Esophagus muscularis mucosa (tissue), 4 donors: ENCODE measurements around the gene ZNF775.

Source experiments
- CTCF ChIP-seq, 3 experiments: fragments of 200-600 bp in 2 of 3; fragments of 450-650 bp in 1 of 3; sonication (generic) in 2 of 3; IDR thresholded peaks; one replicate each; pipeline ENCODE4 v1.5.1; 2017 to 2019; ENCODE audit warnings: antibody characterized with exemption in 3 of 3, mild to moderate bottlenecking in 2 of 3, moderate library complexity in 1 of 3
- EP300 ChIP-seq: sonication (generic); formaldehyde crosslinking; IDR thresholded peaks from one replicate; pipeline ENCODE4 v1.6.1; 2017; ENCODE audit warnings: antibody characterized with exemption
- POLR2A ChIP-seq: fragments of 450-650 bp; IDR thresholded peaks from one replicate; pipeline ENCODE4 v1.6.1; 2017; ENCODE audit warnings: antibody characterized with exemption, moderate library complexity, mild to moderate bottlenecking, low read depth

- TF ChIP-seq CTCF (IDR thresholded peaks at IDR 0.05) (no peak), POLR2A (no peak), EP300 (no peak)
Observed at GRCh38 chr7:150396426-150396825, 17.3 kb downstream of the ZNF775 start.
